ENCODE measurements around the gene PCYOX1L. TPM values are rescaled to one million over a fixed set of nuclear protein-coding genes. Genes with fewer than 3 reads are reported as not detected.

The PCYOX1L gene
- total RNA-seq, 1 donor, result 11.7 TPM

GRCh38 chr5:149412783-149413476, 55.1 kb downstream of the PCYOX1L start:
- TF ChIP-seq CTCF (IDR thresholded peaks at IDR 0.05; ENCODE audit: insufficient read depth, low read depth, low read length), result no peak
- DNase-seq (ENCODE audit: low read depth), result peak; percentile 51
- peak overlapping the region; percentile 21 for H3K4me3 ChIP-seq (ENCODE audit: low read depth, low read length)

- no peak for TF ChIP-seq CTCF (IDR thresholded peaks at IDR 0.05; ENCODE audit: insufficient read depth, low read depth, low read length)
- DNase-seq (ENCODE audit: low read depth), result peak; percentile 25
- H3K4me3 ChIP-seq (ENCODE audit: low read depth, low read length), result peak overlapping the region; percentile 21
These were observed 55.8 kb downstream of the PCYOX1L start for GRCh38 chr5:149413477-149414210.

GRCh38 chr5:149414405-149415065, 56.7 kb downstream of the PCYOX1L start:
- DNase-seq (ENCODE audit: low read depth), result peak; percentile 72
- TF ChIP-seq CTCF (IDR thresholded peaks at IDR 0.05; ENCODE audit: insufficient read depth, low read depth, low read length), result no peak

GRCh38 chr5:149415066-149415967, 57.5 kb downstream of the PCYOX1L start:
- peak; percentile 48 for DNase-seq (ENCODE audit: low read depth)
- TF ChIP-seq CTCF (IDR thresholded peaks at IDR 0.05; ENCODE audit: insufficient read depth, low read depth, low read length), result no peak
- no peak overlapping the region for H3K4me3 ChIP-seq (ENCODE audit: low read depth, low read length)

More at GRCh38 chr5:149414405-149415065, 56.7 kb downstream of the PCYOX1L start:
- no peak overlapping the region for H3K4me3 ChIP-seq (ENCODE audit: low read depth, low read length)

- H3K4me3 ChIP-seq (ENCODE audit: low read depth, low read length), result peak overlapping the region; percentile 26
- no peak for TF ChIP-seq CTCF (IDR thresholded peaks at IDR 0.05; ENCODE audit: insufficient read depth, low read depth, low read length)
- peak; percentile 97 for DNase-seq (ENCODE audit: low read depth)
These were observed 59.3 kb downstream of the PCYOX1L start for GRCh38 chr5:149416987-149417710.

Measured in fibroblast of villous mesenchyme (primary cell).